Gastroesophageal sphincter (tissue), 4 donors: ENCODE measurements around the gene USP44. TPM values are rescaled to one million over a fixed set of nuclear protein-coding genes. Genes with fewer than 3 reads are reported as not detected.

ENCODE experiments used
- ATAC-seq: fragments of 150-250 bp; one replicate; pipeline ENCODE4 v1.9.1; 2016; ENCODE audit warnings: mild to moderate bottlenecking, moderate library complexity
- H3K27ac ChIP-seq, 4 donors: fragments of 200-600 bp; sonication (generic) in 3 of 4; 1 replicate in 3 of 4; 2 replicates in 1 of 4; pipeline ENCODE4 v1.5.1; 2016 to 2019
- H3K27me3 ChIP-seq: fragments of 200-600 bp; sonication (generic); one replicate; pipeline ENCODE4 v1.5.1; 2019
- H3K36me3 ChIP-seq, 2 donors: fragments of 200-600 bp; sonication (generic); one replicate each; pipeline ENCODE4 v1.5.1; 2019; ENCODE audit warnings: control low read depth in 1 of 2
- H3K4me1 ChIP-seq, 3 donors: fragments of 200-600 bp; sonication (generic); 1 replicate in 2 of 3; 2 replicates in 1 of 3; pipeline ENCODE4 v1.5.1; 2016 to 2019; ENCODE audit warnings: control low read depth in 2 of 3
- H3K4me3 ChIP-seq, 2 donors: fragments of 200-600 bp; sonication (generic); one replicate each; pipeline ENCODE4 v1.5.1; 2019; ENCODE audit warnings: mild to moderate bottlenecking in 1 of 2, moderate library complexity in 1 of 2
- H3K9me3 ChIP-seq, 3 donors: fragments of 200-600 bp; sonication (generic); one replicate each; pipeline ENCODE4 v1.5.1; 2017 to 2019; ENCODE audit warnings: control low read depth in 2 of 3
- EP300 ChIP-seq: sonication (generic); formaldehyde crosslinking; IDR thresholded peaks from one replicate; pipeline ENCODE4 v1.6.1; 2017; ENCODE audit warnings: antibody characterized with exemption, mild to moderate bottlenecking
- POLR2A ChIP-seq, 2 donors: fragments of 450-650 bp; IDR thresholded peaks; one replicate each; pipeline ENCODE4 v1.6.1; 2017; ENCODE audit warnings: antibody characterized with exemption in 2 of 2, mild to moderate bottlenecking in 2 of 2, moderate library complexity in 1 of 2
- POLR2AphosphoS5 ChIP-seq: sonication (generic); formaldehyde crosslinking; IDR thresholded peaks from one replicate; pipeline ENCODE4 v1.6.1; 2017; ENCODE audit warnings: antibody characterized with exemption
- WGBS, 2 donors: methylation state at CpG; one replicate each; pipeline ENCODE4 v1.1.5; 2018; ENCODE audit warnings: low coverage in 1 of 2; 5-methylcytosine and 5-hydroxymethylcytosine counted together
- total RNA-seq, 4 donors: library from RNA; depleted of rRNA; stranded (reverse); fragments of >200 nt; gene quantifications; one replicate each; pipeline ENCODE4 v1.1.0, GENCODE V29; 2016
- TF ChIP-seq, protein P1 (sequence below), 4 experiments: fragments of 200-600 bp in 2 of 4; fragments of 450-650 bp in 2 of 4; sonication (generic) in 1 of 4; IDR thresholded peaks; one replicate each; pipeline ENCODE4 v1.5.1; 2017 to 2019; ENCODE audit warnings: antibody characterized with exemption in 4 of 4, mild to moderate bottlenecking in 2 of 4, moderate library complexity in 2 of 4

USP44 gene
- total RNA-seq, 4 donors from 2014 or later, result 5.9 to 9.7 (median 6.0) TPM

- no peak for ATAC-seq
- no peaks in the 10 kb centered on the region for H3K9me3 ChIP-seq
- H3K27ac ChIP-seq, result no peak overlapping the region
- H3K4me1 ChIP-seq, result no peaks in the 10 kb centered on the region
- 89 to 100% methylated on average over 1 to 7 of the region's 8 CpGs for WGBS, 2 donors
- no peaks in the 10 kb centered on the region for H3K27me3 ChIP-seq
- TF ChIP-seq, protein P1, sequence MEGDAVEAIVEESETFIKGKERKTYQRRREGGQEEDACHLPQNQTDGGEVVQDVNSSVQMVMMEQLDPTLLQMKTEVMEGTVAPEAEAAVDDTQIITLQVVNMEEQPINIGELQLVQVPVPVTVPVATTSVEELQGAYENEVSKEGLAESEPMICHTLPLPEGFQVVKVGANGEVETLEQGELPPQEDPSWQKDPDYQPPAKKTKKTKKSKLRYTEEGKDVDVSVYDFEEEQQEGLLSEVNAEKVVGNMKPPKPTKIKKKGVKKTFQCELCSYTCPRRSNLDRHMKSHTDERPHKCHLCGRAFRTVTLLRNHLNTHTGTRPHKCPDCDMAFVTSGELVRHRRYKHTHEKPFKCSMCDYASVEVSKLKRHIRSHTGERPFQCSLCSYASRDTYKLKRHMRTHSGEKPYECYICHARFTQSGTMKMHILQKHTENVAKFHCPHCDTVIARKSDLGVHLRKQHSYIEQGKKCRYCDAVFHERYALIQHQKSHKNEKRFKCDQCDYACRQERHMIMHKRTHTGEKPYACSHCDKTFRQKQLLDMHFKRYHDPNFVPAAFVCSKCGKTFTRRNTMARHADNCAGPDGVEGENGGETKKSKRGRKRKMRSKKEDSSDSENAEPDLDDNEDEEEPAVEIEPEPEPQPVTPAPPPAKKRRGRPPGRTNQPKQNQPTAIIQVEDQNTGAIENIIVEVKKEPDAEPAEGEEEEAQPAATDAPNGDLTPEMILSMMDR (IDR thresholded peaks at IDR 0.05), result no peak
- TF ChIP-seq POLR2AphosphoS5 (no peak), EP300 (no peak), POLR2A (IDR thresholded peaks at IDR 0.05) (no peak)
- no peak overlapping the region for H3K4me3 ChIP-seq
- peaks cover 0 to 49% of the 10 kb centered on the region in 2 donors for H3K36me3 ChIP-seq
Observed at GRCh38 chr12:95522692-95523091, 28.6 kb downstream of the USP44 start.

GRCh38 chr12:95520816-95521215 is 30.5 kb downstream of the USP44 start:
- WGBS, 2 donors, result 82 to 89% methylated on average over 6 of the region's 6 CpGs
- Histone ChIP-seq H3K27me3 (no peaks in the 10 kb centered on the region), H3K4me3 (no peak overlapping the region), H3K27ac (no peak overlapping the region), H3K4me1 (no peaks in the 10 kb centered on the region), H3K9me3 (no peaks in the 10 kb centered on the region), H3K36me3 (peaks cover 0 to 49% of the 10 kb centered on the region in 2 donors)
- no peak for TF ChIP-seq EP300
- no peak for TF ChIP-seq POLR2AphosphoS5
- no peak for TF ChIP-seq POLR2A (IDR thresholded peaks at IDR 0.05)
- TF ChIP-seq, protein P1 (IDR thresholded peaks at IDR 0.05), result no peak
- ATAC-seq, result no peak

GRCh38 chr12:95518944-95519343 is 32.3 kb downstream of the USP44 start:
- ATAC-seq, result no peak
- TF ChIP-seq EP300, result no peak
- no peak overlapping the region for H3K27ac ChIP-seq
- H3K9me3 ChIP-seq, result no peaks in the 10 kb centered on the region
- no peak overlapping the region for H3K4me3 ChIP-seq
- H3K36me3 ChIP-seq, result peaks cover 0 to 59% of the 10 kb centered on the region in 2 donors
- no peaks in the 10 kb centered on the region for H3K4me1 ChIP-seq
- no peaks in the 10 kb centered on the region for H3K27me3 ChIP-seq

DNA sequence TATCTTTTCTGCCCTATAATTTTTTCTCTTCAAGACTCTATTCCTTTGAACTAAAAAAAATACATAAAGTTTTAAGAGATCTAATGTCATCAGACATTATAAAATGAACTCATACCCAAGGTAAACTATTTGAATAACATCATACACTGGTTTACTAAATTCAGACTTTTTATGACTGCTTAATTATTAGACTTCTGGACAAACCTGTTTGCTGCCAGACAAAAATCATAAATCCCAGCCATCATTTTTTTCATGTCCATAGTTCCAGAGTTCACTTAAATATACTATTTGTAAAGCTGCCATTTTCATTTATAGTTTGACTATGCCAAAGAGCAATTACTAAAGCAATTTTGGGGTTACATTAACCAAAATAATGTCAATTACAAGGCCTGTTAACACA is 34.0 kb downstream of the USP44 start:
- no peak for ATAC-seq
- no peaks in the 10 kb centered on the region for H3K27me3 ChIP-seq
- no peak overlapping the region for H3K4me3 ChIP-seq
- H3K4me1 ChIP-seq, result no peaks in the 10 kb centered on the region
- peaks cover 0 to 60% of the 10 kb centered on the region in 2 donors for H3K36me3 ChIP-seq
- H3K27ac ChIP-seq, result no peak overlapping the region
- no peak for TF ChIP-seq EP300
- no peak for TF ChIP-seq POLR2A (IDR thresholded peaks at IDR 0.05)
- H3K9me3 ChIP-seq, result no peaks in the 10 kb centered on the region

DNA sequence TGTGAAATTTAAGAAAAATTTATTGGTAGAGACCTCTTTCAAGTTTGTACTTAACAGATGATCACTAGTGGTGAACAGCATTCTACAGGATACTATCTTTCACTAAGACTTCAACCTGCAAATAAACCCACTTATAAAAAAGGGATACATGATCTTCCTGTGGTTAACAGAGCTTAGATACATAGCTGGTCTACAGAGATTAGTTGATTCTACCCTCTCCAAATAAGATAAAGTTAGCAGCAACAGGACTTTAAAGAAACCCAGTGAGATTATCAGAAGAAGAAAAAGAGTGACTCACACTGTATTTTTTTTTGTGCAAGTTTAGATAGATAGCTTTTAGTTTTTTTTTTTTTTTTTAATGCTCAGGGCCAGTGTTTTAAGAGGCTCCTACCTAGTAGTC is 34.5 kb downstream of the USP44 start:
- Histone ChIP-seq H3K4me1 (no peaks in the 10 kb centered on the region), H3K4me3 (no peak overlapping the region), H3K36me3 (peaks cover 0 to 61% of the 10 kb centered on the region in 2 donors), H3K9me3 (no peaks in the 10 kb centered on the region), H3K27ac (peak overlapping the region in 1 of 4 donors; percentile 9), H3K27me3 (no peaks in the 10 kb centered on the region)
- TF ChIP-seq EP300 (no peak), POLR2A (IDR thresholded peaks at IDR 0.05) (no peak), POLR2AphosphoS5 (no peak)
- TF ChIP-seq, protein P1 (IDR thresholded peaks at IDR 0.05), result no peak
- no peak for ATAC-seq

DNA sequence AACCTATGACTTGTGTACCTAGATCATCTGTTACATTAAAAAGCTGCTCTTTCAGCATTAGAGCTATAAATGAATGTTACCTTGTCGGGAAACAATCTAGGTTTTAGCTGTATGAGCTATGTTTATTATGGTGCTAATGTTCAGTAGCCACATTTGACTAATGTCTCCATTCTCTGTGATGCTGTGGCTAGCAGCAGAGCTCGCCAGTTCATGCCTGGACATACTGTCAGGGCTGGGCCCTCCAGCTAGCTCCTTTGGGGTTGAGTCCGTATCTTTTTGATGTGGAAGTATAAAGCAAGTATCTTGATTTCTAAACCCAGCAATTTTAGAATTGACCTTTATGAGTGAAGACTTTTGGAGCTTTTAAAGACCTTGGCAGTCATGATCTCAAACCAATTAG is 36.1 kb downstream of the USP44 start:
- 88 to 100% methylated on average over 2 of the region's 3 CpGs for WGBS, 2 donors
- no peak for ATAC-seq
- H3K4me3 ChIP-seq, result no peak overlapping the region
- H3K36me3 ChIP-seq, result peaks cover 0 to 58% of the 10 kb centered on the region in 2 donors
- no peak for TF ChIP-seq POLR2AphosphoS5
- TF ChIP-seq POLR2A (IDR thresholded peaks at IDR 0.05), result no peak
- TF ChIP-seq EP300, result no peak
- TF ChIP-seq, protein P1 (IDR thresholded peaks at IDR 0.05), result no peak
- peaks cover 0 to 7% (median 0%) of the 10 kb centered on the region in 3 donors for H3K4me1 ChIP-seq
- no peak overlapping the region for H3K27ac ChIP-seq
- no peaks in the 10 kb centered on the region for H3K27me3 ChIP-seq
- H3K9me3 ChIP-seq, result no peaks in the 10 kb centered on the region
